Esophagus (tissue), 2 donors: Measurements from ENCODE around the gene TGM2. TPM values are rescaled to one million over a fixed set of nuclear protein-coding genes. Genes with fewer than 3 reads are reported as not detected.

ENCODE experiments used
- H3K27ac ChIP-seq, 2 donors: one replicate each; pipeline ENCODE4 v1.5.1; 2013; ENCODE audit warnings: low read depth in 2 of 2, mild to moderate bottlenecking in 2 of 2, inconsistent platforms in 1 of 2, low read length in 1 of 2, moderate library complexity in 1 of 2
- H3K27me3 ChIP-seq, 2 donors: one replicate each; pipeline ENCODE4 v1.6.1; 2013; ENCODE audit warnings: low read length in 2 of 2, control low read depth in 1 of 2, mild to moderate bottlenecking in 1 of 2; ENCODE audit not compliant: insufficient read depth in 2 of 2, control insufficient read depth in 1 of 2
- H3K36me3 ChIP-seq, 2 donors: one replicate each; pipeline ENCODE4 v1.6.1; 2013; ENCODE audit warnings: low read length in 1 of 2; ENCODE audit not compliant: control insufficient read depth in 2 of 2, insufficient read depth in 2 of 2
- H3K4me1 ChIP-seq, 2 donors: one replicate each; pipeline ENCODE4 v1.6.1; 2013; ENCODE audit warnings: low read length in 1 of 2; ENCODE audit not compliant: control insufficient read depth in 2 of 2, insufficient read depth in 2 of 2
- H3K4me3 ChIP-seq, 2 donors: one replicate each; pipeline ENCODE4 v1.5.1; 2013; ENCODE audit warnings: low read length in 2 of 2, mild to moderate bottlenecking in 2 of 2, low read depth in 1 of 2, moderate library complexity in 1 of 2
- H3K9me3 ChIP-seq, 2 donors: one replicate each; pipeline ENCODE4 v1.6.1; 2013; ENCODE audit warnings: mild to moderate bottlenecking in 2 of 2, low read depth in 1 of 2, low read length in 1 of 2, moderate library complexity in 1 of 2; ENCODE audit not compliant: control insufficient read depth in 2 of 2, insufficient read depth in 1 of 2
- WGBS, 2 donors: extraction: QIAGEN DNeasy Blood & Tissue Kit; methylation state at CpG; one replicate each; pipeline ENCODE4 v1.1.7; 2013; 5-methylcytosine and 5-hydroxymethylcytosine counted together
- polyA plus RNA-seq, 2 donors: library from polyadenylated mRNA; stranded (reverse); fragments of 200-250 nt; gene quantifications; one replicate each; pipeline ENCODE4 v1.2.3, GENCODE V29; 2013
- donor health status: healthy with polysubstance abuse.
- donor health status: Bipolar disorder and iron deficiency.

Gene TGM2
- polyA plus RNA-seq, 2 donors = 5.1 to 8.6 TPM

GRCh38 chr20:38120625-38120988 lies 44.5 kb downstream of the TGM2 start:
- Histone ChIP-seq H3K27ac (no peak overlapping the region), H3K9me3 (no peaks in the 10 kb centered on the region), H3K36me3 (no peaks in the 10 kb centered on the region), H3K27me3 (no peaks in the 10 kb centered on the region), H3K4me1 (peaks cover 0 to 2% of the 10 kb centered on the region in 2 donors), H3K4me3 (no peak overlapping the region)
- WGBS, 2 donors = 96 to 98% methylated on average over 4 of the region's 4 CpGs

- Histone ChIP-seq H3K36me3 (no peaks in the 10 kb centered on the region), H3K27ac (no peak overlapping the region), H3K9me3 (no peaks in the 10 kb centered on the region), H3K27me3 (no peaks in the 10 kb centered on the region), H3K4me3 (no peak overlapping the region), H3K4me1 (no peaks in the 10 kb centered on the region)
- WGBS, 2 donors = 81 to 84% methylated on average over 6 of the region's 6 CpGs
Observed at GRCh38 chr20:38119446-38119845, 45.6 kb downstream of the TGM2 start.

- H3K4me1 ChIP-seq = no peaks in the 10 kb centered on the region
- H3K36me3 ChIP-seq = no peaks in the 10 kb centered on the region
- no peak overlapping the region for H3K27ac ChIP-seq
- no peaks in the 10 kb centered on the region for H3K27me3 ChIP-seq
- no peak overlapping the region for H3K4me3 ChIP-seq
- WGBS, 2 donors = 75 to 84% methylated on average over 3 of the region's 3 CpGs
- H3K9me3 ChIP-seq = no peaks in the 10 kb centered on the region
Observed at GRCh38 chr20:38117635-38118034, 47.4 kb downstream of the TGM2 start.

- 92 to 93% methylated on average over 2 of the region's 2 CpGs for WGBS, 2 donors
- H3K4me3 ChIP-seq = no peak overlapping the region
- no peak overlapping the region for H3K27ac ChIP-seq
Observed at GRCh38 chr20:38117205-38117604, 47.9 kb downstream of the TGM2 start.

GRCh38 chr20:38116409-38117165 lies 48.5 kb downstream of the TGM2 start:
- WGBS, 2 donors = 48 to 54% methylated on average over 3 of the region's 3 CpGs
- H3K36me3 ChIP-seq = no peaks in the 10 kb centered on the region

More at GRCh38 chr20:38117205-38117604, 47.9 kb downstream of the TGM2 start:
- no peaks in the 10 kb centered on the region for H3K36me3 ChIP-seq
- no peaks in the 10 kb centered on the region for H3K4me1 ChIP-seq
- H3K27me3 ChIP-seq = no peaks in the 10 kb centered on the region
- no peaks in the 10 kb centered on the region for H3K9me3 ChIP-seq

GRCh38 chr20:38115896-38116295 lies 49.2 kb downstream of the TGM2 start:
- H3K27me3 ChIP-seq = no peaks in the 10 kb centered on the region
- H3K9me3 ChIP-seq = no peaks in the 10 kb centered on the region
- no peak overlapping the region for H3K27ac ChIP-seq
- H3K4me3 ChIP-seq = no peak overlapping the region
- 84 to 89% methylated on average over 2 of the region's 2 CpGs for WGBS, 2 donors
- no peaks in the 10 kb centered on the region for H3K36me3 ChIP-seq
- H3K4me1 ChIP-seq = no peaks in the 10 kb centered on the region

More at GRCh38 chr20:38116409-38117165, 48.5 kb downstream of the TGM2 start:
- H3K27ac ChIP-seq = no peak overlapping the region
- no peaks in the 10 kb centered on the region for H3K27me3 ChIP-seq
- no peaks in the 10 kb centered on the region for H3K4me1 ChIP-seq
- H3K4me3 ChIP-seq = no peak overlapping the region
- no peaks in the 10 kb centered on the region for H3K9me3 ChIP-seq

- Histone ChIP-seq H3K36me3 (no peaks in the 10 kb centered on the region), H3K9me3 (no peaks in the 10 kb centered on the region), H3K4me1 (no peaks in the 10 kb centered on the region), H3K27me3 (no peaks in the 10 kb centered on the region), H3K4me3 (no peak overlapping the region), H3K27ac (no peak overlapping the region)
- WGBS, 2 donors = 94 to 100% methylated on average over 1 of the region's 1 CpG
Observed at GRCh38 chr20:38115205-38115604, 49.9 kb downstream of the TGM2 start.

GRCh38 chr20:38114353-38114791 lies 50.7 kb downstream of the TGM2 start:
- Histone ChIP-seq H3K27ac (no peak overlapping the region), H3K36me3 (no peaks in the 10 kb centered on the region), H3K4me1 (no peaks in the 10 kb centered on the region), H3K4me3 (no peak overlapping the region), H3K27me3 (no peaks in the 10 kb centered on the region), H3K9me3 (no peaks in the 10 kb centered on the region)
- WGBS, 2 donors = 93% methylated on average over 4 of the region's 4 CpGs

- H3K27ac ChIP-seq = no peak overlapping the region
Observed at GRCh38 chr20:38113401-38114325, 51.4 kb downstream of the TGM2 start.

More at GRCh38 chr20:38113401-38114325, 51.4 kb downstream of the TGM2 start:
- 62 to 72% methylated on average over 10 of the region's 10 CpGs for WGBS, 2 donors
- no peak overlapping the region for H3K4me3 ChIP-seq
- no peaks in the 10 kb centered on the region for H3K27me3 ChIP-seq
- H3K9me3 ChIP-seq = no peaks in the 10 kb centered on the region
- no peaks in the 10 kb centered on the region for H3K4me1 ChIP-seq
- H3K36me3 ChIP-seq = no peaks in the 10 kb centered on the region
